SK-N-SH (cell line): ENCODE data around the gene EDIL3.

ENCODE experiments used
- POLR2AphosphoS5 ChIP-seq: IDR thresholded peaks from 2 replicates; pipeline ENCODE4 v1.6.1; 2012; ENCODE audit warnings: low read depth, low read length
- RCOR1 ChIP-seq: fragments of 150-350 bp; IDR thresholded peaks from 2 replicates; pipeline ENCODE4 v1.6.1; 2017; ENCODE audit warnings: antibody characterized with exemption, low read length
- SMC3 ChIP-seq: IDR thresholded peaks from 2 replicates; pipeline ENCODE4 v1.6.1; 2012; ENCODE audit warnings: low read depth, low read length, improper control_type of control experiment
- TCF12 ChIP-seq: IDR thresholded peaks from 2 replicates; pipeline ENCODE4 v1.4.0; 2012
- TF ChIP-seq, protein P1 (sequence below): fragments of 200-600 bp; sonication (generic); IDR thresholded peaks from 2 replicates; pipeline ENCODE4 v1.6.1; 2017; ENCODE audit warnings: antibody characterized with exemption, mild to moderate bottlenecking, moderate library complexity
- TF ChIP-seq, protein P2 (sequence below): IDR thresholded peaks from 2 replicates; pipeline ENCODE4 v1.6.1; 2012; ENCODE audit warnings: mild to moderate bottlenecking, low read depth, low read length, moderate library complexity
- TF ChIP-seq, protein P3 (sequence below): IDR thresholded peaks from 2 replicates; pipeline ENCODE4; 2012
- TF ChIP-seq, protein P4 (sequence below): fragments of 150-350 bp; IDR thresholded peaks from 2 replicates; pipeline ENCODE4 v1.6.1; 2016; ENCODE audit warnings: mild to moderate bottlenecking, low read depth, low read length
- TF ChIP-seq, protein P5 (sequence below): fragments of 150-350 bp; IDR thresholded peaks from 2 replicates; pipeline ENCODE4 v1.6.1; 2017; ENCODE audit warnings: antibody characterized with exemption, low read length, low read depth, borderline replicate concordance

DNA sequence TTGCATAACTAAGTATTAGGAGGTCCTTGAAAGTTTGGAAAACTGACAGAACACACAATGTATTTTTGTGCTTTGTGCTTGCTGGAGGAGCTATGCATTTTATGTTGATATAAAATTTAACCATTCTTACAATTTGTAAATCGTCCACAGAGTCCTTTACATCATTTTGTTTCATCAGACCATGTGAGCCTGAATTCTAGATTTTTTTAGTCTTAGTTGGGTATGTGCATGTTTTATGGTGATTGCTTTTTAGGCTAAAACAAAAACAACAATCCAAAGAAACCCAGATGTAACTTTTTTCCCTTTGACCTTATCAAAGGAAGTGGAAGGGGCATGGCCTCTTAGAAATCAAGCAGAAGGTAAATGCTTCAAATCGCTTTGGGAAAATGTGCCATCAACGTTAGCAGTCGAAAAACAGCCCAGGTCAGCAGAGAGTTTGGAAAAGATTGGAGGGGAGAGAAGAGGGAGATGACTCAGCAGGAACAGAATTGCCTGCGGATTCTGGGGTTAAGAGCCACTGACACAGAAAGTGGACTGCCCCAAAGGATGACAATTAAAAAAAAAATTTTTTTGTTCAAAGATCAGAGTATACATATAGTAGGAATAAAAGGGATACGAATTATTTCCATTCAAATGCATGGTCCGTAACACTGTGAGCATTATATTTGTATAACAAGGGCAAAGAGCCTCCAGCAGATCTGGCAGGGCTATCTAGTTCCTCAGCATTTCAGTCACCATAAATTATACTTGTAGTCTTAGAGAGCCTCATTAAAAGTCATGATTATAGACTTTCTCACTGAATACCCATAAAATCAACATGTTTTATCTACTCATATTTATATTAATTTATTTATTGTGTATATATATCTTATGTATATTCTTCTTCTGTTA is 410.5 kb downstream of the EDIL3 start:
- TF ChIP-seq, protein P1, sequence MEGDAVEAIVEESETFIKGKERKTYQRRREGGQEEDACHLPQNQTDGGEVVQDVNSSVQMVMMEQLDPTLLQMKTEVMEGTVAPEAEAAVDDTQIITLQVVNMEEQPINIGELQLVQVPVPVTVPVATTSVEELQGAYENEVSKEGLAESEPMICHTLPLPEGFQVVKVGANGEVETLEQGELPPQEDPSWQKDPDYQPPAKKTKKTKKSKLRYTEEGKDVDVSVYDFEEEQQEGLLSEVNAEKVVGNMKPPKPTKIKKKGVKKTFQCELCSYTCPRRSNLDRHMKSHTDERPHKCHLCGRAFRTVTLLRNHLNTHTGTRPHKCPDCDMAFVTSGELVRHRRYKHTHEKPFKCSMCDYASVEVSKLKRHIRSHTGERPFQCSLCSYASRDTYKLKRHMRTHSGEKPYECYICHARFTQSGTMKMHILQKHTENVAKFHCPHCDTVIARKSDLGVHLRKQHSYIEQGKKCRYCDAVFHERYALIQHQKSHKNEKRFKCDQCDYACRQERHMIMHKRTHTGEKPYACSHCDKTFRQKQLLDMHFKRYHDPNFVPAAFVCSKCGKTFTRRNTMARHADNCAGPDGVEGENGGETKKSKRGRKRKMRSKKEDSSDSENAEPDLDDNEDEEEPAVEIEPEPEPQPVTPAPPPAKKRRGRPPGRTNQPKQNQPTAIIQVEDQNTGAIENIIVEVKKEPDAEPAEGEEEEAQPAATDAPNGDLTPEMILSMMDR: no peak
- TF ChIP-seq TCF12 (no peak), POLR2AphosphoS5 (no peak), RCOR1 (no peak), SMC3 (no peak)
- TF ChIP-seq, protein P2, sequence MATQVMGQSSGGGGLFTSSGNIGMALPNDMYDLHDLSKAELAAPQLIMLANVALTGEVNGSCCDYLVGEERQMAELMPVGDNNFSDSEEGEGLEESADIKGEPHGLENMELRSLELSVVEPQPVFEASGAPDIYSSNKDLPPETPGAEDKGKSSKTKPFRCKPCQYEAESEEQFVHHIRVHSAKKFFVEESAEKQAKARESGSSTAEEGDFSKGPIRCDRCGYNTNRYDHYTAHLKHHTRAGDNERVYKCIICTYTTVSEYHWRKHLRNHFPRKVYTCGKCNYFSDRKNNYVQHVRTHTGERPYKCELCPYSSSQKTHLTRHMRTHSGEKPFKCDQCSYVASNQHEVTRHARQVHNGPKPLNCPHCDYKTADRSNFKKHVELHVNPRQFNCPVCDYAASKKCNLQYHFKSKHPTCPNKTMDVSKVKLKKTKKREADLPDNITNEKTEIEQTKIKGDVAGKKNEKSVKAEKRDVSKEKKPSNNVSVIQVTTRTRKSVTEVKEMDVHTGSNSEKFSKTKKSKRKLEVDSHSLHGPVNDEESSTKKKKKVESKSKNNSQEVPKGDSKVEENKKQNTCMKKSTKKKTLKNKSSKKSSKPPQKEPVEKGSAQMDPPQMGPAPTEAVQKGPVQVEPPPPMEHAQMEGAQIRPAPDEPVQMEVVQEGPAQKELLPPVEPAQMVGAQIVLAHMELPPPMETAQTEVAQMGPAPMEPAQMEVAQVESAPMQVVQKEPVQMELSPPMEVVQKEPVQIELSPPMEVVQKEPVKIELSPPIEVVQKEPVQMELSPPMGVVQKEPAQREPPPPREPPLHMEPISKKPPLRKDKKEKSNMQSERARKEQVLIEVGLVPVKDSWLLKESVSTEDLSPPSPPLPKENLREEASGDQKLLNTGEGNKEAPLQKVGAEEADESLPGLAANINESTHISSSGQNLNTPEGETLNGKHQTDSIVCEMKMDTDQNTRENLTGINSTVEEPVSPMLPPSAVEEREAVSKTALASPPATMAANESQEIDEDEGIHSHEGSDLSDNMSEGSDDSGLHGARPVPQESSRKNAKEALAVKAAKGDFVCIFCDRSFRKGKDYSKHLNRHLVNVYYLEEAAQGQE: no peak
- TF ChIP-seq, protein P3, sequence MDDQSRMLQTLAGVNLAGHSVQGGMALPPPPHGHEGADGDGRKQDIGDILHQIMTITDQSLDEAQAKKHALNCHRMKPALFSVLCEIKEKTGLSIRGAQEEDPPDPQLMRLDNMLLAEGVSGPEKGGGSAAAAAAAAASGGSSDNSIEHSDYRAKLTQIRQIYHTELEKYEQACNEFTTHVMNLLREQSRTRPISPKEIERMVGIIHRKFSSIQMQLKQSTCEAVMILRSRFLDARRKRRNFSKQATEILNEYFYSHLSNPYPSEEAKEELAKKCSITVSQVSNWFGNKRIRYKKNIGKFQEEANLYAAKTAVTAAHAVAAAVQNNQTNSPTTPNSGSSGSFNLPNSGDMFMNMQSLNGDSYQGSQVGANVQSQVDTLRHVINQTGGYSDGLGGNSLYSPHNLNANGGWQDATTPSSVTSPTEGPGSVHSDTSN: no peak
- TF ChIP-seq, protein P4, sequence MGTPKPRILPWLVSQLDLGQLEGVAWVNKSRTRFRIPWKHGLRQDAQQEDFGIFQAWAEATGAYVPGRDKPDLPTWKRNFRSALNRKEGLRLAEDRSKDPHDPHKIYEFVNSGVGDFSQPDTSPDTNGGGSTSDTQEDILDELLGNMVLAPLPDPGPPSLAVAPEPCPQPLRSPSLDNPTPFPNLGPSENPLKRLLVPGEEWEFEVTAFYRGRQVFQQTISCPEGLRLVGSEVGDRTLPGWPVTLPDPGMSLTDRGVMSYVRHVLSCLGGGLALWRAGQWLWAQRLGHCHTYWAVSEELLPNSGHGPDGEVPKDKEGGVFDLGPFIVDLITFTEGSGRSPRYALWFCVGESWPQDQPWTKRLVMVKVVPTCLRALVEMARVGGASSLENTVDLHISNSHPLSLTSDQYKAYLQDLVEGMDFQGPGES: no peak
- TF ChIP-seq, protein P5, sequence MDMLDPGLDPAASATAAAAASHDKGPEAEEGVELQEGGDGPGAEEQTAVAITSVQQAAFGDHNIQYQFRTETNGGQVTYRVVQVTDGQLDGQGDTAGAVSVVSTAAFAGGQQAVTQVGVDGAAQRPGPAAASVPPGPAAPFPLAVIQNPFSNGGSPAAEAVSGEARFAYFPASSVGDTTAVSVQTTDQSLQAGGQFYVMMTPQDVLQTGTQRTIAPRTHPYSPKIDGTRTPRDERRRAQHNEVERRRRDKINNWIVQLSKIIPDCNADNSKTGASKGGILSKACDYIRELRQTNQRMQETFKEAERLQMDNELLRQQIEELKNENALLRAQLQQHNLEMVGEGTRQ: no peak
